ENCODE data around the gene PCNT. TPM values are rescaled to one million over a fixed set of nuclear protein-coding genes. Genes with fewer than 3 reads are reported as not detected.
A peak's percentile ranks its signal among the peaks of the same experiment; 100 is the strongest.

Gene PCNT
- total and polyA plus RNA-seq, 7 donors = 99.4 to 642 (median 248) TPM

DNA sequence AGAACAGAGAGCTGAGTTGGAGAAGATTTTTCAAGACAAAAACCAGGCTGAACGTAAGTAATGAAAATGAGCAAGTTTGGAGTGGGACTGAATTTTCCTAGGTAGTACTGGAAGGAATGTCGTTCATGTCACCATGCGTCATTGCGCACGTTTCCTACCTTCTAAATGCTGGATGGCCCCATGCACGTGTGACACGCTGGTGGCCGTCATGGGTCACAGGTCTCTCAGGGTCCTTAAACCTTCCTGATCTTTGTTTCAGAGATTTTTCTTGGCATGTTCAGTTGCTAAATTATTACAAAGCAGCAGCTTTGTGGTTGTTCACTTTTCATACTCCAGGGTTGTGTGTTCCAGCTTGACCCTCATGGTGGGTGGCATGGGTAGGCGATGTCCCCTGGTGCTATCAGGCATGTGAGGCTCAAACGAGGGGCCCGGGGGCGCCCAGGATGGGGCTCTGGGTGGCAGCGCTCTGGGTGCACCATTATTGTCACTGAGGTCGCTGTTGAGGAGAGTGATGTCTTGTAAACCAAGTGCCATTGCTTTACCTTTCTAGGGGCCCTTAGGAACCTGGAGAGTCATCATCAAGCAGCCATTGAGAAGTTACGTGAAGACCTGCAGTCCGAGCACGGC is 25.3 kb downstream of the PCNT start:
- DNase-seq (peak in 1 of 2 donors; percentile 65), ATAC-seq (peak in 3 of 4 donors; percentile 27 to 52 (median 36))
- Histone ChIP-seq H3K9me3 (no peaks in the 10 kb centered on the region), H3K27ac (peak overlapping the region; percentile 95), H3K4me1 (peaks cover 38% of the 10 kb centered on the region), H3K4me3 (peak overlapping the region; percentile 77), H3K36me3 (ENCODE audit: insufficient read depth in 1 of 2, low read depth in 1 of 2) (peaks cover 5 to 82% of the 10 kb centered on the region in 2 donors), H3K27me3 (ENCODE audit: insufficient read depth in 3 of 3, low read length in 2 of 3) (no peaks in the 10 kb centered on the region)
- no peak for TF ChIP-seq CTCF (IDR thresholded peaks at IDR 0.05)
- intact Hi-C loops (cut with DNase I) = loop anchor here in 1 of 2 donors (2.0 kb wide), 1 partner anchor 28 kb away; no protein-coding TSS in a partner anchor
- 63 to 81% (median 67%) methylated on average over 17 of the region's 17 CpGs for WGBS, 3 donors

- intact Hi-C loops (cut with DNase I) = no loop called here
- no peaks in the 10 kb centered on the region for H3K9me3 ChIP-seq
- TF ChIP-seq CTCF (IDR thresholded peaks at IDR 0.05) = no peak
- ATAC-seq = no peak
- peak overlapping the region; percentile 77 for H3K4me3 ChIP-seq
- H3K27me3 ChIP-seq (ENCODE audit: insufficient read depth in 3 of 3, low read length in 2 of 3) = no peaks in the 10 kb centered on the region
- DNase-seq = peak in 1 of 2 donors; percentile 53
- 72 to 83% (median 79%) methylated on average over 8 of the region's 8 CpGs for WGBS, 3 donors
- peak overlapping the region; percentile 95 for H3K27ac ChIP-seq
- H3K36me3 ChIP-seq (ENCODE audit: insufficient read depth in 1 of 2, low read depth in 1 of 2) = peaks cover 5 to 91% of the 10 kb centered on the region in 2 donors
- peaks cover 50% of the 10 kb centered on the region for H3K4me1 ChIP-seq
Observed at GRCh38 chr21:46350571-46350970, 26.6 kb downstream of the PCNT start.

GRCh38 chr21:46350981-46351380 is 27.0 kb downstream of the PCNT start:
- H3K9me3 ChIP-seq = no peaks in the 10 kb centered on the region
- TF ChIP-seq CTCF (IDR thresholded peaks at IDR 0.05) = no peak
- peaks cover 5 to 91% of the 10 kb centered on the region in 2 donors for H3K36me3 ChIP-seq (ENCODE audit: insufficient read depth in 1 of 2, low read depth in 1 of 2)
- peak in 1 of 2 donors; percentile 39 for DNase-seq
- H3K27me3 ChIP-seq (ENCODE audit: insufficient read depth in 3 of 3, low read length in 2 of 3) = no peaks in the 10 kb centered on the region
- H3K4me1 ChIP-seq = peaks cover 55% of the 10 kb centered on the region
- WGBS, 3 donors = 66 to 82% (median 75%) methylated on average over 13 of the region's 13 CpGs
- intact Hi-C loops (cut with DNase I) = no loop called here
- ATAC-seq = no peak
- H3K27ac ChIP-seq = peak overlapping the region; percentile 95
- H3K4me3 ChIP-seq = peak overlapping the region; percentile 77

GRCh38 chr21:46351476-46352163 is 27.7 kb downstream of the PCNT start:
- DNase-seq = peak in 1 of 2 donors; percentile 44
- peaks cover 9 to 91% of the 10 kb centered on the region in 2 donors for H3K36me3 ChIP-seq (ENCODE audit: insufficient read depth in 1 of 2, low read depth in 1 of 2)
- peak overlapping the region; percentile 77 for H3K4me3 ChIP-seq
- H3K27ac ChIP-seq = peak overlapping the region; percentile 95
- WGBS, 3 donors = 62 to 68% (median 63%) methylated on average over 11 of the region's 11 CpGs
- no peaks in the 10 kb centered on the region for H3K27me3 ChIP-seq (ENCODE audit: insufficient read depth in 3 of 3, low read length in 2 of 3)
- no peak for TF ChIP-seq CTCF (IDR thresholded peaks at IDR 0.05)
- intact Hi-C loops (cut with DNase I) = no loop called here
- no peak for ATAC-seq
- H3K9me3 ChIP-seq = no peaks in the 10 kb centered on the region
- H3K4me1 ChIP-seq = peaks cover 61% of the 10 kb centered on the region

All from psoas muscle (tissue), 8 donors.